BE2C (cell line): ENCODE data around the gene NFASC.

Experiments
- DNase-seq: peaks from one replicate; pipeline ENCODE4 v3.0.0-alpha.2; 2020
- H3K27me3 ChIP-seq: fragments of 250-450 bp; sonication (Bioruptor Pico); 2 replicates; pipeline ENCODE4 v1.5.1; 2020; ENCODE audit warnings: mild to moderate bottlenecking
- H3K36me3 ChIP-seq: fragments of 250-450 bp; sonication (Bioruptor Pico); 2 replicates; pipeline ENCODE4 v1.5.1; 2020; ENCODE audit warnings: mild to moderate bottlenecking
- H3K4me1 ChIP-seq: fragments of 250-450 bp; sonication (Bioruptor Pico); 2 replicates; pipeline ENCODE4 v1.5.1; 2020
- H3K4me3 ChIP-seq: 2 replicates; pipeline ENCODE4 v1.5.1; 2011; ENCODE audit warnings: low read depth, low read length
- H3K9me3 ChIP-seq: fragments of 250-450 bp; sonication (Bioruptor Pico); 2 replicates; pipeline ENCODE4 v1.5.1; 2020
- TF ChIP-seq, protein P1 (sequence below): IDR thresholded peaks from 2 replicates; pipeline ENCODE4 v1.5.1; 2012; ENCODE audit warnings: mild to moderate bottlenecking, low read depth, low read length

The NFASC gene

DNA sequence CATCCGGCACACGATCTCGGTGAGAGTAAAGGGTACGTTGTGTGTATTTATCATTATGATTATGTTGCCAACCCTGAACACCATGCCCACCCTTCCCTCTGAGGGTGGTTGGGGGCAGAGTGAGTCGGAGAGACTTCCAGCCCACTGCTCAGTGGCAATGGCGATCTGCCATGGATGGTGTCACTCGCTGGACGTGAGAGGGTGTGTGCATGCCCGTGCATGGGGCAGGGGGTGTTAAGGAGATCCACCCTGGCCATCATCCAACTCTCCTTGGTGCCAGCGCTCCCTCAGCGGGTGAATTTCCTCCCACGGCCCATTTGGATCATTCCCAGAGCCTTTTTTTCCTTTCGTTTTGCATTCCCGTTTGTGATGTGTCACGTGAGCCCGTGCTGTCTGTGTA is 98.3 kb downstream of the NFASC start:
- Histone ChIP-seq H3K36me3 (no peaks in the 10 kb centered on the region; the same call in 1 of the 2 replicates), H3K4me1 (no peaks in the 10 kb centered on the region), H3K9me3 (no peaks in the 10 kb centered on the region), H3K27me3 (no peaks in the 10 kb centered on the region), H3K4me3 (no peak overlapping the region)
- DNase-seq: no peak
- TF ChIP-seq, protein P1, sequence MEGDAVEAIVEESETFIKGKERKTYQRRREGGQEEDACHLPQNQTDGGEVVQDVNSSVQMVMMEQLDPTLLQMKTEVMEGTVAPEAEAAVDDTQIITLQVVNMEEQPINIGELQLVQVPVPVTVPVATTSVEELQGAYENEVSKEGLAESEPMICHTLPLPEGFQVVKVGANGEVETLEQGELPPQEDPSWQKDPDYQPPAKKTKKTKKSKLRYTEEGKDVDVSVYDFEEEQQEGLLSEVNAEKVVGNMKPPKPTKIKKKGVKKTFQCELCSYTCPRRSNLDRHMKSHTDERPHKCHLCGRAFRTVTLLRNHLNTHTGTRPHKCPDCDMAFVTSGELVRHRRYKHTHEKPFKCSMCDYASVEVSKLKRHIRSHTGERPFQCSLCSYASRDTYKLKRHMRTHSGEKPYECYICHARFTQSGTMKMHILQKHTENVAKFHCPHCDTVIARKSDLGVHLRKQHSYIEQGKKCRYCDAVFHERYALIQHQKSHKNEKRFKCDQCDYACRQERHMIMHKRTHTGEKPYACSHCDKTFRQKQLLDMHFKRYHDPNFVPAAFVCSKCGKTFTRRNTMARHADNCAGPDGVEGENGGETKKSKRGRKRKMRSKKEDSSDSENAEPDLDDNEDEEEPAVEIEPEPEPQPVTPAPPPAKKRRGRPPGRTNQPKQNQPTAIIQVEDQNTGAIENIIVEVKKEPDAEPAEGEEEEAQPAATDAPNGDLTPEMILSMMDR: no peak

GRCh38 chr1:204970937-204971336 is 100.3 kb downstream of the NFASC start:
- Histone ChIP-seq H3K36me3 (0 out of 2 replicates have a peak, but pooled peaks cover 1% of the 10 kb centered on the region), H3K27me3 (no peaks in the 10 kb centered on the region), H3K4me3 (no peak overlapping the region), H3K9me3 (no peaks in the 10 kb centered on the region), H3K4me1 (no peaks in the 10 kb centered on the region)
- TF ChIP-seq, protein P1: no peak
- DNase-seq: no peak

- 0 out of 2 replicates have a peak, but pooled peaks cover 6% of the 10 kb centered on the region for H3K36me3 ChIP-seq
- TF ChIP-seq, protein P1: no peak
- H3K9me3 ChIP-seq: no peaks in the 10 kb centered on the region
- peak; percentile 51 for DNase-seq
- no peaks in the 10 kb centered on the region for H3K4me1 ChIP-seq
- H3K27me3 ChIP-seq: no peaks in the 10 kb centered on the region
- no peak overlapping the region for H3K4me3 ChIP-seq
Measured at GRCh38 chr1:204971517-204972336, 101.1 kb downstream of the NFASC start.

DNA sequence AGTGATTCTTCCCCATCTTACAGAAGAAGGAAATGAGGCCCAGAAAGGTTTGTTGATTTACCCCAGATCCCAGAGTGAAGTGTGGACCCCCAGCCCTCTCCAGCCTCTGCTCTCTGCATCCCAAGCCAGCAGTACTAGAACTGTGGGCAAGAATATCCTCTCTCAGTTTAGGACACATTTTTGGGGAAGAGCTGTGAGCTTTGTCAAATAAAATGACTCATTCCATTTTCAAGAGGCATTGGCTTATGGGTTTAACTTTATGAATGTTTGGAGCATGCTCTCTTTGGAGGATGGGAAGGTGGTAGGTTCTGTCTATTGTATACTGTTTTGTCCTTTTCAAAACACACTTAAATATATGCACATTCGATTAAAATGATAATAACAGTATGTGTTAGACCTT is 101.8 kb downstream of the NFASC start:
- Histone ChIP-seq H3K36me3 (peaks cover 9% of the 10 kb centered on the region; the same call in 1 of the 2 replicates), H3K9me3 (no peaks in the 10 kb centered on the region), H3K4me3 (no peak overlapping the region), H3K4me1 (no peaks in the 10 kb centered on the region), H3K27me3 (no peaks in the 10 kb centered on the region)
- TF ChIP-seq, protein P1: no peak
- no peak for DNase-seq

GRCh38 chr1:204973449-204973848 is 102.8 kb downstream of the NFASC start:
- TF ChIP-seq, protein P1: no peak
- Histone ChIP-seq H3K4me1 (no peaks in the 10 kb centered on the region), H3K27me3 (no peaks in the 10 kb centered on the region), H3K36me3 (peaks cover 9% of the 10 kb centered on the region; the same call in 1 of the 2 replicates), H3K9me3 (no peaks in the 10 kb centered on the region), H3K4me3 (no peak overlapping the region)
- DNase-seq: no peak

- TF ChIP-seq, protein P1: peak; percentile 22
- DNase-seq: no peak
- no peaks in the 10 kb centered on the region for H3K4me1 ChIP-seq
- no peaks in the 10 kb centered on the region for H3K27me3 ChIP-seq
- H3K9me3 ChIP-seq: no peaks in the 10 kb centered on the region
- peaks cover 9% of the 10 kb centered on the region; the same call in 1 of the 2 replicates for H3K36me3 ChIP-seq
- H3K4me3 ChIP-seq: no peak overlapping the region
Measured at GRCh38 chr1:204974327-204974726, 103.7 kb downstream of the NFASC start.
